ENCODE data around the gene ITGB6. TPM values are rescaled to one million over a fixed set of nuclear protein-coding genes. Genes with fewer than 3 reads are reported as not detected.

Gene ITGB6
- total and polyA plus RNA-seq, 2 donors (not counting 1 experiment from before 2014, with no cell fraction given), result 0.01 TPM; not detected in 1

GRCh38 chr2:160221391-160222276, 21.6 kb upstream of the ITGB6 start:
- Histone ChIP-seq H3K9ac (ENCODE audit: insufficient read depth, low read length) (no peak overlapping the region), H3K36me3 (ENCODE audit: control insufficient read depth, insufficient read depth, low read length) (no peaks in the 10 kb centered on the region), H3K4me3 (replicated peaks in 1 of 4; ENCODE audit: control extremely low read depth in 1 of 4, insufficient read depth in 1 of 4, low read depth in 3 of 4, low read length in 4 of 4) (no peak overlapping the region), H3K4me1 (ENCODE audit: control insufficient read depth, extremely low read depth, insufficient read depth, low read length) (peaks cover 20% of the 10 kb centered on the region), H3K9me3 (ENCODE audit: control insufficient read depth, insufficient read depth, low read depth, low read length) (no peaks in the 10 kb centered on the region), H2AFZ (ENCODE audit: low read length) (peak overlapping the region; percentile 56), H3K27ac (ENCODE audit: insufficient read depth, low read length) (no peak overlapping the region), H3K27me3 (ENCODE audit: control insufficient read depth, insufficient read depth, low read length) (no peaks in the 10 kb centered on the region), H3K79me2 (ENCODE audit: control insufficient read depth, insufficient read depth, low read length) (no peaks in the 10 kb centered on the region), H3K4me2 (ENCODE audit: extremely low read depth, insufficient read depth, low read length) (no peak overlapping the region), H4K20me1 (ENCODE audit: control insufficient read depth, extremely low read depth, insufficient read depth, low read length) (no peaks in the 10 kb centered on the region)
- DNase-seq (ENCODE audit: low read depth in 2 of 2), result peak; percentile 73 to 80
- no peak for TF ChIP-seq CTCF (conservative IDR thresholded peaks at IDR 0.05 in 1 of 2, IDR thresholded peaks at IDR 0.05 in 1 of 2; ENCODE audit: low read depth in 1 of 2, low read length in 2 of 2)
- TF ChIP-seq EZH2 (IDR thresholded peaks at IDR 0.05; ENCODE audit: low read length, missing control alignments), result no peak

GRCh38 chr2:160220545-160221009, 20.5 kb upstream of the ITGB6 start:
- Histone ChIP-seq H4K20me1 (ENCODE audit: control insufficient read depth, extremely low read depth, insufficient read depth, low read length) (no peaks in the 10 kb centered on the region), H3K79me2 (ENCODE audit: control insufficient read depth, insufficient read depth, low read length) (no peaks in the 10 kb centered on the region), H2AFZ (ENCODE audit: low read length) (peak overlapping the region; percentile 19), H3K9ac (ENCODE audit: insufficient read depth, low read length) (no peak overlapping the region), H3K9me3 (ENCODE audit: control insufficient read depth, insufficient read depth, low read depth, low read length) (no peaks in the 10 kb centered on the region), H3K4me1 (ENCODE audit: control insufficient read depth, extremely low read depth, insufficient read depth, low read length) (peaks cover 20% of the 10 kb centered on the region), H3K4me3 (replicated peaks in 1 of 4; ENCODE audit: control extremely low read depth in 1 of 4, insufficient read depth in 1 of 4, low read depth in 3 of 4, low read length in 4 of 4) (no peak overlapping the region), H3K27me3 (ENCODE audit: control insufficient read depth, insufficient read depth, low read length) (no peaks in the 10 kb centered on the region), H3K27ac (ENCODE audit: insufficient read depth, low read length) (no peak overlapping the region), H3K4me2 (ENCODE audit: extremely low read depth, insufficient read depth, low read length) (no peak overlapping the region), H3K36me3 (ENCODE audit: control insufficient read depth, insufficient read depth, low read length) (no peaks in the 10 kb centered on the region)
- TF ChIP-seq EZH2 (IDR thresholded peaks at IDR 0.05; ENCODE audit: low read length, missing control alignments), result no peak
- TF ChIP-seq CTCF (conservative IDR thresholded peaks at IDR 0.05 in 1 of 2, IDR thresholded peaks at IDR 0.05 in 1 of 2; ENCODE audit: low read depth in 1 of 2, low read length in 2 of 2), result no peak
- no peak for DNase-seq (ENCODE audit: low read depth in 2 of 2)

GRCh38 chr2:160220026-160220425, 20.0 kb upstream of the ITGB6 start:
- Histone ChIP-seq H3K4me3 (replicated peaks in 1 of 4; ENCODE audit: control extremely low read depth in 1 of 4, insufficient read depth in 1 of 4, low read depth in 3 of 4, low read length in 4 of 4) (no peak overlapping the region), H3K4me2 (ENCODE audit: extremely low read depth, insufficient read depth, low read length) (no peak overlapping the region), H3K9me3 (ENCODE audit: control insufficient read depth, insufficient read depth, low read depth, low read length) (no peaks in the 10 kb centered on the region), H4K20me1 (ENCODE audit: control insufficient read depth, extremely low read depth, insufficient read depth, low read length) (no peaks in the 10 kb centered on the region), H3K27ac (ENCODE audit: insufficient read depth, low read length) (no peak overlapping the region), H3K79me2 (ENCODE audit: control insufficient read depth, insufficient read depth, low read length) (no peaks in the 10 kb centered on the region), H2AFZ (ENCODE audit: low read length) (no peak overlapping the region), H3K4me1 (ENCODE audit: control insufficient read depth, extremely low read depth, insufficient read depth, low read length) (peaks cover 21% of the 10 kb centered on the region), H3K9ac (ENCODE audit: insufficient read depth, low read length) (no peak overlapping the region), H3K27me3 (ENCODE audit: control insufficient read depth, insufficient read depth, low read length) (no peaks in the 10 kb centered on the region), H3K36me3 (ENCODE audit: control insufficient read depth, insufficient read depth, low read length) (no peaks in the 10 kb centered on the region)
- TF ChIP-seq EZH2 (IDR thresholded peaks at IDR 0.05; ENCODE audit: low read length, missing control alignments), result no peak
- no peak for DNase-seq (ENCODE audit: low read depth in 2 of 2)
